ENCODE measurements around the gene HIVEP1.
A peak's percentile ranks its signal among the peaks of the same experiment; 100 is the strongest.

HIVEP1 gene

DNA sequence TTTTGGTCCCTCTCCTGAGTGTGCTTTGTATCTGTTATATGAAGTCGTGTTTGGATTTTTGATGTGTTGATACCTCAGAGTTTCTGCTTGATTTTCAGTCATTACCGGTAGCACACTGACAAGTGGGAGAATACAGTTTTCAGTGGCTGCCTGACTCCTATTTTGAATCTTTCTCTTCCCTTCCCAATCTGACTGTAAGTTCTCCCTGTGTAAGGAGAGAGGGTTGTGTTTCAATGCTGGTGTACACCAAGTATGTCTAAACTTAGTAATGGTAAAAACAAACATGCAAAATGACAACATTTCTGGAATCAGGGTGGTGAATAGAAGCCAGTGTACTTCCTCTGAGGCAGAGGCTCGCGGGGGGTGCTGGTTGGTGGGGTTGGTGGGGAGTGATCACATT, 103.4 kb downstream of the HIVEP1 start:
- H3K9ac ChIP-seq (ENCODE audit: low read length) = 0 out of 2 replicates have a peak overlapping the region, but pooled peaks have one; percentile 9
- peaks cover 22% of the 10 kb centered on the region for H3K36me3 ChIP-seq (replicated peaks; ENCODE audit: low read depth, low read length)
- H3K4me1 ChIP-seq (ENCODE audit: low read length) = peaks cover 55% of the 10 kb centered on the region
- no peaks in the 10 kb centered on the region for H3K9me3 ChIP-seq (ENCODE audit: insufficient read depth, low read length)
- peaks cover 8% of the 10 kb centered on the region; the same call in 1 of the 2 replicates for H3K79me2 ChIP-seq (ENCODE audit: low read length)
- no peak overlapping the region for H2AFZ ChIP-seq (ENCODE audit: low read depth, low read length)
- no peaks in the 10 kb centered on the region for H3K27me3 ChIP-seq (ENCODE audit: low read depth, low read length)
- H3K4me2 ChIP-seq (ENCODE audit: low read length) = peak overlapping the region; percentile 66
- H4K20me1 ChIP-seq (ENCODE audit: insufficient read depth, low read length) = no peaks in the 10 kb centered on the region
- TF ChIP-seq, protein P1, sequence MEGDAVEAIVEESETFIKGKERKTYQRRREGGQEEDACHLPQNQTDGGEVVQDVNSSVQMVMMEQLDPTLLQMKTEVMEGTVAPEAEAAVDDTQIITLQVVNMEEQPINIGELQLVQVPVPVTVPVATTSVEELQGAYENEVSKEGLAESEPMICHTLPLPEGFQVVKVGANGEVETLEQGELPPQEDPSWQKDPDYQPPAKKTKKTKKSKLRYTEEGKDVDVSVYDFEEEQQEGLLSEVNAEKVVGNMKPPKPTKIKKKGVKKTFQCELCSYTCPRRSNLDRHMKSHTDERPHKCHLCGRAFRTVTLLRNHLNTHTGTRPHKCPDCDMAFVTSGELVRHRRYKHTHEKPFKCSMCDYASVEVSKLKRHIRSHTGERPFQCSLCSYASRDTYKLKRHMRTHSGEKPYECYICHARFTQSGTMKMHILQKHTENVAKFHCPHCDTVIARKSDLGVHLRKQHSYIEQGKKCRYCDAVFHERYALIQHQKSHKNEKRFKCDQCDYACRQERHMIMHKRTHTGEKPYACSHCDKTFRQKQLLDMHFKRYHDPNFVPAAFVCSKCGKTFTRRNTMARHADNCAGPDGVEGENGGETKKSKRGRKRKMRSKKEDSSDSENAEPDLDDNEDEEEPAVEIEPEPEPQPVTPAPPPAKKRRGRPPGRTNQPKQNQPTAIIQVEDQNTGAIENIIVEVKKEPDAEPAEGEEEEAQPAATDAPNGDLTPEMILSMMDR (IDR thresholded peaks at IDR 0.05; ENCODE audit: low read depth, low read length) = no peak
- TF ChIP-seq EZH2phosphoT487 (IDR thresholded peaks at IDR 0.05; ENCODE audit: low read depth) = no peak
- H3K27ac ChIP-seq (ENCODE audit: low read length) = peak overlapping the region; percentile 59
- peak overlapping the region; percentile 16; the same call in 1 of the 2 replicates for H3K4me3 ChIP-seq (ENCODE audit: low read length)

DNA sequence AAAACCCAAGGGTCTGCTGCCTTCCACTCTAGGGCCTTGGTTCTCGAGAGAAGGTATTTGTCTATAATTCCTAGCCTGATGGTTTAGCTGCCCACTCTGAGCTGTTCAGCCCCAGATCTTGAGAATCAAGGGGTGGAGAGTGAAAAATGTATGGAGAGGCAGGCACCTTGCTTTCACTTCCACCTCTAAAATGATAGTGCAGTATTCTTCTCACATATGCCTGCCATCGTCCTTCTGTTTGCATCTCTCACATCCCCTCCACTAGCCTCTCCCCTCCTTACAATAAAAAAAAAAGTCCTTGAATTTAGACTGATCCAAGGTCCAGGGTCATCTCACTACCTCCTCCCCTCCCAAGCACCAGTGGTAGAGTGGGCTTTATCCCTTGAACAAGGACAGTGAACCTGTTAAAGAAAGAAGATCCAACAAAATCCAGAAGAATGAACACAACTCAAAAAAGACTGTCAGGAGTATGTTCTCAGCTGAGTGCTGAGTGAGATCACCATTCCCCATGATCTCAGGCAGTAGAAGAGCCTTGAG, 104.2 kb downstream of the HIVEP1 start:
- Histone ChIP-seq H3K4me2 (ENCODE audit: low read length) (peak overlapping the region; percentile 66), H4K20me1 (ENCODE audit: insufficient read depth, low read length) (no peaks in the 10 kb centered on the region), H3K9me3 (ENCODE audit: insufficient read depth, low read length) (no peaks in the 10 kb centered on the region), H3K79me2 (ENCODE audit: low read length) (peaks cover 8% of the 10 kb centered on the region; the same call in 1 of the 2 replicates), H3K27me3 (ENCODE audit: low read depth, low read length) (no peaks in the 10 kb centered on the region), H3K4me1 (ENCODE audit: low read length) (peaks cover 55% of the 10 kb centered on the region), H3K9ac (ENCODE audit: low read length) (no peak overlapping the region), H3K27ac (ENCODE audit: low read length) (peak overlapping the region; percentile 59), H3K36me3 (replicated peaks; ENCODE audit: low read depth, low read length) (peaks cover 29% of the 10 kb centered on the region), H2AFZ (ENCODE audit: low read depth, low read length) (no peak overlapping the region), H3K4me3 (ENCODE audit: low read length) (no peak overlapping the region; the same call in 1 of the 2 replicates)
- TF ChIP-seq, protein P1 (IDR thresholded peaks at IDR 0.05; ENCODE audit: low read depth, low read length) = no peak
- no peak for TF ChIP-seq EZH2phosphoT487 (IDR thresholded peaks at IDR 0.05; ENCODE audit: low read depth)

DNA sequence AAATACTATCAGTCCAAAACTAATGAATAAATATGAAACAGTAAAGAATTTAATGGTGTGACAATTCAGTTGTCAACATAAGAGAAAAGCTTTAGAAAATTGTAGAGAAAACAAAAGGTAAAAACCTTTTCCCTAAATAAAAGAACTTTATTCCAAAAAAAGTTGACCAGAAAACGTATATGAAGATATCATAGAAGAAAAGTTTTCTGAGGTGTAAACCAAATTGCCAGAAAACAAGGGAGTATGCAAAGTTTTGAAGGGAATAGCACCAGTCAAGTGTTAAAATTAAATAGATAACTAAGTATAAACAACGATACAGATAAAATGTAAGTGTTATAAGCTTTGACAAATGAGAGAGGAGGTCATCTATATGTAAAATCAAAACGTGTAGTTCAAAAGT, 104.9 kb downstream of the HIVEP1 start:
- TF ChIP-seq, protein P1 (IDR thresholded peaks at IDR 0.05; ENCODE audit: low read depth, low read length) = no peak
- no peak for TF ChIP-seq EZH2phosphoT487 (IDR thresholded peaks at IDR 0.05; ENCODE audit: low read depth)

DNA sequence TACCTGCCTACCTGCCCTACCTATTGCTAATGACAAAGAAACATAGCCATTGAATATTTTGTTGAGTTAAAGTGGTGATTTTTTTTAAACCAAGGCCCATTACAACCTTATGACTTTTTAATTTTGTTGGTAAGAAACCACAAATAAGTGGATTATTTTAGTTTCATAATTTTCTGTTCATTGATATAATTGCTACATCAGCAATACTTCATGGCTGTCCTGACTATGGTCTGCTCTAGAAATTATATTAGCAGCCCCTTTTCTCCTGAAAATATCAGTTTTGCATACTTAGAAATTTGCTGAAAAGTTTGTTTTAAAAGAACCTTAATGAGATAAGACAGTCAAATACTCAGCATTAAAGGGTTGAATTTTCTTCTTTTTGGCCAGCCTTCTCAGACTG, 106.5 kb downstream of the HIVEP1 start:
- H3K36me3 ChIP-seq (replicated peaks; ENCODE audit: low read depth, low read length) = peaks cover 29% of the 10 kb centered on the region
- H3K79me2 ChIP-seq (ENCODE audit: low read length) = peaks cover 8% of the 10 kb centered on the region; the same call in 1 of the 2 replicates
- peak overlapping the region; percentile 82 for H3K27ac ChIP-seq (ENCODE audit: low read length)
- TF ChIP-seq, protein P1 (IDR thresholded peaks at IDR 0.05; ENCODE audit: low read depth, low read length) = no peak
- TF ChIP-seq EZH2phosphoT487 (IDR thresholded peaks at IDR 0.05; ENCODE audit: low read depth) = no peak
- H3K9me3 ChIP-seq (ENCODE audit: insufficient read depth, low read length) = no peaks in the 10 kb centered on the region
- peaks cover 52% of the 10 kb centered on the region for H3K4me1 ChIP-seq (ENCODE audit: low read length)
- H3K27me3 ChIP-seq (ENCODE audit: low read depth, low read length) = no peaks in the 10 kb centered on the region
- H3K4me2 ChIP-seq (ENCODE audit: low read length) = peak overlapping the region; percentile 60
- H3K4me3 ChIP-seq (ENCODE audit: low read length) = peak overlapping the region; percentile 59
- H2AFZ ChIP-seq (ENCODE audit: low read depth, low read length) = no peak overlapping the region
- no peaks in the 10 kb centered on the region for H4K20me1 ChIP-seq (ENCODE audit: insufficient read depth, low read length)
- H3K9ac ChIP-seq (ENCODE audit: low read length) = peak overlapping the region; percentile 52

More for the DNA sequence above, 104.9 kb downstream of the HIVEP1 start:
- H3K4me2 ChIP-seq (ENCODE audit: low read length) = no peak overlapping the region
- no peak overlapping the region for H3K27ac ChIP-seq (ENCODE audit: low read length)
- peaks cover 8% of the 10 kb centered on the region; the same call in 1 of the 2 replicates for H3K79me2 ChIP-seq (ENCODE audit: low read length)
- no peaks in the 10 kb centered on the region for H3K9me3 ChIP-seq (ENCODE audit: insufficient read depth, low read length)
- no peaks in the 10 kb centered on the region for H4K20me1 ChIP-seq (ENCODE audit: insufficient read depth, low read length)
- H3K4me3 ChIP-seq (ENCODE audit: low read length) = no peak overlapping the region
- H3K36me3 ChIP-seq (replicated peaks; ENCODE audit: low read depth, low read length) = peaks cover 29% of the 10 kb centered on the region
- peaks cover 55% of the 10 kb centered on the region for H3K4me1 ChIP-seq (ENCODE audit: low read length)
- no peaks in the 10 kb centered on the region for H3K27me3 ChIP-seq (ENCODE audit: low read depth, low read length)
- H2AFZ ChIP-seq (ENCODE audit: low read depth, low read length) = no peak overlapping the region
- H3K9ac ChIP-seq (ENCODE audit: low read length) = no peak overlapping the region
